NK-92 (cell line): ENCODE measurements around the gene PPP1R37.
"Not testable (repeated sequence)": the region's sequence is repeated elsewhere in the genome, so short reads cannot be mapped to it uniquely, and the experiment has no call there.

Source experiments
- DNase-seq: peaks from one replicate; lab custom pipeline; 2025; ENCODE audit not compliant: unreplicated experiment; lab: John Stamatoyannopoulos, UW

Gene PPP1R37

GRCh38 chr19:45113628-45114027 lies 20.6 kb downstream of the PPP1R37 start:
- DNase-seq, result no peak

- DNase-seq, result no peak
These were observed 21.1 kb downstream of the PPP1R37 start for GRCh38 chr19:45114116-45114515.

- no peak for DNase-seq
These were observed 23.0 kb downstream of the PPP1R37 start for GRCh38 chr19:45115809-45116615.

DNA sequence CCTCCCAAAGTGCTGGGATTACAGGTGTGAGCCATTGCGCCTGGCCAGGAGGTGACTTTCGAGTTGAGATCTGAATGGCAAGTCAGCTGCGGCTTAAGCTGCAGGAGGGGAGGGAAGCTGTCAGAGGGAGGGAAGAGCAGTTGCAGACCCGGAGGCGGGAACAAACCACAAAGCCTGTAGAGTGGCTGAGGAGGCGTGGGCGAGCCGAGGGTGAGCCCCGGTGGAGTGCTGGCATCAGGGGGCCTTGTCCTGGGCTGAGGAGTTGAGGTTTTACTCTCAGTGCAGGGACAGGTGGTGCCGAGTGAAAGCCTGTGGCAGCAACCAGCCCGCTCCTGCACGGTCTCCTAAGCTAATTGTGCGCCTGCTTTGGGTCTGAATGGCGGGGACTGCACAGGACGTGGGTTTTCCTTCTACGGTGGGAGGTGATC lies 24.2 kb downstream of the PPP1R37 start:
- no peak for DNase-seq

DNA sequence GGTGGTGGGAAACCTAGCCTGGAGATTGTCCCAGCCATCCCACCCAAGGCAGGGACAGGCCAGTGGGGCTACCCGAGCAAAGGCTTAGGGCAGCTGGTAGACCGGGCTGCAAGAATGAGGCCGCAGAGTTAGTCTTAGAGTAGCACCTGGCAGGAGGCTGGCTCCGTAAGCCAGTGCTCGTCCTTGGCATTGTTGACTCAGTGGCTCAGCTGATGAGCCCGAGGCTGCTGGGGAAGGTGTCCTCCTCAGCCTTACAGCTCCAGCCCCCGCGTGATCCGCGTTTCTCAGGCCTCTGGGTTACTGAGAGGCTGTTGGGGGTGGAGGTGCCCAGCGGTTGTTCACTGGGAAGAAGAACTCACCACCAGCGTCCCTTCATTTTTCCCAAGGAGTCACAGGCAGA lies 24.7 kb downstream of the PPP1R37 start:
- no peak for DNase-seq

GRCh38 chr19:45118106-45118505 lies 25.1 kb downstream of the PPP1R37 start:
- no peak for DNase-seq

DNA sequence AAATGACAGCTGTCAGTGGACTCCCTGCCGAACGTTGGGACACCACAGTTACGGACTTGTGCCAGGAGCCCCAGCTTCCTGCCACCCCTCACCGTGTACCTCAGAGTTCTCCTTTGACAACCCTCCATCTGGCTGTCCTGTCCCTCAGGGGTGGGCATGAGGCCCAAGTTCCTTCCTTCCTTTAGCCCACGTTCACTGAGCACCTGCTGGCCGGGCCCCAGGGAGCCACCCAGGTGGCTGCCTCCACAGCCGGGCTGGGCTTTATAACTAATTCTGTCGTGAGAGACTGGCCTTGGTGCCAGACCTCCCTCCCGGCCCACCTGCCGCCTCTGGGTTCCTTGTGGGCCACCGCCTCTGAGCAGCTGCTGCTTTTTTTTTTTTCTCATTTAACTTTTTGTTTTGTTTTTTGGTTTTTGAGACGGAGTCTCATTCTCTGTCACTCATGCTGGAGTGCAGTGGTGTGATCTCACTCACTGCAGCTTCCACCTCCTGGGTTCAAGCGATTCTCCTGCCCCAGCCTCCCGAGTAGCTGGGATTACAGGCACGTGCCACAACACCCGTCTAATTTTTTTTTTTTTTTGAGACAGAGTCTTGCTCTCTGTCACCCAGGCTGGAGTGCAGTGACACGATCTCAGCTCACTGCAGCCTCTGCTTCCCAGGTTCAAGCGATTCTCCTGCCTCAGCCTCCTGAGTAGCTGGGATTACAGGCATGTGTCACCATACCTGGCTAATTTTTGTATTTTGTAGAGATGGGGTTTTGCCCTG lies 25.8 kb downstream of the PPP1R37 start:
- not testable (repeated sequence) for DNase-seq

- DNase-seq, result no peak
These were observed 26.6 kb downstream of the PPP1R37 start for GRCh38 chr19:45119582-45119981.

- no peak for DNase-seq
These were observed 28.9 kb downstream of the PPP1R37 start for GRCh38 chr19:45121827-45122345.

GRCh38 chr19:45122832-45123231 lies 29.9 kb downstream of the PPP1R37 start:
- DNase-seq, result no peak

DNA sequence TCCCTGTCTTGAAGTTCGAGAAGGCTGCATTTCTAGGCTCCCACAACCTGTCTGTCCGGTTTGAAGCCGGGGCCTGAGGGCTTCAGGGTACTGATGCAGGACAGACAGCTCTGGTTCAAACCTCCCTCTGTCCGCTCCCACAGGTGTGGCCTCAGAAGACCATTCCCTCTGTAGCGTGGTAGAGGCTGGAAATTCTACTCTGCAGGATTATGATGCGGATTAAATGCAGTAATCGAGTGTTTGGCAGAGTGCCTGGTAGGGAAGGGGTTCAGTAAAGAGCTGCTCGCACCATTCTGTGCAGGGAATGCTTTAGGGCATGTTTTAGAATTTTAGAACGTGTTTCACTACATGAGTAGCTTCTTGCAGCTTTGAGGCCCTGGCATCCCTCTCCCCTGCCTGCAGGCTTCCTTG lies 30.5 kb downstream of the PPP1R37 start:
- DNase-seq, result no peak

GRCh38 chr19:45124021-45124420 lies 31.0 kb downstream of the PPP1R37 start:
- no peak for DNase-seq

GRCh38 chr19:45125360-45125759 lies 32.4 kb downstream of the PPP1R37 start:
- DNase-seq, result no peak

GRCh38 chr19:45125975-45126493 lies 33.1 kb downstream of the PPP1R37 start:
- DNase-seq, result no peak

DNA sequence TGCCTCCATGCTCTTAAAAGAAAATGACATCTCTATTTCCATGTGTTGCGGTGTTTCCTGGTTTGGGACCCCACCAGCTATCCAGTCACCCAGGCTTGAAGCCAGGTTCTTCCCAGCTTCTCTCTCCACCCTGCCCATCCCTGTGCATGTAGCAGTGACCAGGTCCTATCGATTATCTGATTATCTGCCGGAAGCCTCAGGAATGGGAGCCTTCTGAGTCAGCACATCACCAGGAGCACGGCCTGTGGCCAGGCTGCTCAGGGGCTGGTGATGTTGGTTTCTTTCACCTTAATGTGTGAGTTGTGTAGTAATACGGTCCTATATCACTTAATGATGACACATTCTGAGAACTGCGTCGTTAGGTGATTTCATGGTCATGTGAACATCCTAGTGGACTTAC lies 33.7 kb downstream of the PPP1R37 start:
- no peak for DNase-seq

DNA sequence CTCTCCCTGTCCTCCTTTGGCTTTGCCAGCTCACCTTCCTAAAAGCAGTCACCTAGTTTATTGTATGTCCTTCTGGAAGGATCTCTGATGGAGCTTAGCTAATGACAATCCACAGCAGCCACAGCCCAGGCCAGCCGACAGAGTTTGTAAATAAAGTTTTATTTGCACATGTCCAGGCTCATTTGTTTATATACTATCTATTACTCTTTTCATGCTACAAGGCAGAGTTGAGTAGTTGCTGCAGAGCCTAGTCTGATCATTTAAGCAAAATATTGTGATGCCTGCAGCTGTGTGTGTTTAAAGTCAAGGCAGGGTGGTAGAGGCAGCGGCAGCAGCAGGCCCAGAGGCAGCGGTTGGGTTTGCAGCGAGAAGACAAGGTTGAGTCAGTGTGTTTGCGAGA lies 35.2 kb downstream of the PPP1R37 start:
- no peak for DNase-seq

GRCh38 chr19:45128806-45129205 lies 35.8 kb downstream of the PPP1R37 start:
- DNase-seq, result no peak

DNA sequence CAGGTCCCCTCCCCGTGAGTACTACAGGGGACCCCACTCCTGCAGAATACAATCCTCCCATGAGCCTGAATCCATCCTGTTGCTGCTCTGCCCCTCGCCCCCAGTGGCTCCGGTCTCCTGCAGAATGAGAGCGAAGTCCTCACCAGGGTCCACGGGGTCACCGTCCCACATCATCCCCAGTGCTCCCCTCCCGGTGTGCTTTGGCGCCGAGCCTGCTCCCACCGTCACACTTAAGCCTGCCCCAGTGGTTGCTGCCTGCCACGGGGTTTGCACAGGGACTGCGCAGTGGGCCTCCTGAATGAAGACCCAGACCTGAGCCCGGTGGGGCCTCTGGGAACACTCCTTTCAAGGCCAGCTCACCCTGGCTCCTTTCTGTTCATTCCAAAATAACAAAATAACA lies 37.3 kb downstream of the PPP1R37 start:
- no peak for DNase-seq

DNA sequence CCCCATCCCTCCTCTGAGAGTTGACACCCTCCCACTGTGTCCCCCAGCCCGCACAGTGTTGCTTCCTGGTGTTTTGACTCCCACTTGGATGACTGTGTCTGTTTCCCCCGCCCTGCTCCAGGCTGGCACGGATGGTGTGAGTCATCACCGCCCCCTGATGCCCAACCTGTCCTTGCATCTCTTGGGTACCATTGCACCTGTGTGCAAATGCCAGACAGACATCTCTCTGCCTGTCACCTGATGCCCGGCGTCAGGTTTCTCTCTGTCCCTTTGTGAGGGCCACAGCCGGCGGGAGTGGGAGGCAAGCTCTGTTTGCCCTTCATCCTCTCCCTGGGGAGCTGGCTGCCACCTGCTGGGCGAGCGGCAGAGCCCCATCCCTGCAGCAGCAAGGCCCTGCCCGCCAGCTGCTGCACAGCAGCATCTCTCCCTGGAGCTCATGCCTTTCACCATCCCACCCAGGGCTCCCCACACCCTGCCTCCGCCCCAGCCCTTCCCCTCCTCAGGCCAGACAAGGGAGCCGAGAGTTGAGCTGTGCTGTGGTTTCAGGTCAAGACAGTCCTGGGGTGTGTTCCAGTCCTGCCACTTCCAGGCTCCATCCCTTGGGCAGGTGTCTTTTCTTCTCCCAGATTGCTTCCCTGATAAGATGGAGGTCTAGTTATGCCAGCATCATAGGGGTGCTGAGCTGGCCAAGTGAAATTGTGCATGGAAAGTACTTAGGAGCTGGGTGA lies 38.1 kb downstream of the PPP1R37 start:
- DNase-seq, result no peak

DNA sequence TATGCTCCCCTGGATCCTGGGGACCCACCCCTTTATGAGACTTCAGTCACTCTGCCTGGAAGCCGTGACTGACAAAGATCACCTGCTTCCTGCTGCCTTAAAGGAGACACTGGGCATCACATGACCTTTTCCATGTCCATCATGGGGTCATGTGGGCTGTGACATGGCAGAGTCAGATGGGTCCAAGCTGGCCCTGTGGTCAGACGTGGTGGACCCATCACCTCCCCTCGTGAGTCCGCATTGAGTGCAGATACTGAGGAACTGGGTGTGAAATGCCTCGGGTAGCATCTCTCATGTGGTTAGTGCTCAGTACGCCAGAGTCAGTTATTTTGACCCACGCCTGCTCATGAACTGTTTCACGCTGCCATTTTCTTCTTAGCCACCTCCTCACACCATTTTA lies 40.7 kb downstream of the PPP1R37 start:
- no peak for DNase-seq

- no peak for DNase-seq
These were observed 42.4 kb downstream of the PPP1R37 start for GRCh38 chr19:45135176-45135885.
